Amniotic stem cell (primary cell): ENCODE measurements around the gene AUH.
A peak's percentile ranks its signal among the peaks of the same experiment; 100 is the strongest.
"Not testable (repeated sequence)": the region's sequence is repeated elsewhere in the genome, so short reads cannot be mapped to it uniquely, and the experiment has no call there.

Experiments used
- DNase-seq: peaks from one replicate; lab custom pipeline; 2025; lab: John Stamatoyannopoulos, UW

AUH gene

GRCh38 chr9:91208837-91209236, 152.9 kb downstream of the AUH start:
- no peak for DNase-seq

- DNase-seq = no peak
Observed at GRCh38 chr9:91208419-91208745, 153.3 kb downstream of the AUH start.

- no peak for DNase-seq
Observed at GRCh38 chr9:91207729-91208418, 153.8 kb downstream of the AUH start.

- DNase-seq = no peak
Observed at GRCh38 chr9:91207397-91207728, 154.4 kb downstream of the AUH start.

GRCh38 chr9:91206806-91207205, 154.9 kb downstream of the AUH start:
- DNase-seq = no peak

GRCh38 chr9:91202736-91203283, 158.9 kb downstream of the AUH start:
- DNase-seq = no peak

GRCh38 chr9:91200692-91201336, 160.9 kb downstream of the AUH start:
- no peak for DNase-seq

- DNase-seq = no peak
Observed at GRCh38 chr9:91199739-91200497, 161.8 kb downstream of the AUH start.

GRCh38 chr9:91198881-91199280, 162.8 kb downstream of the AUH start:
- not testable (repeated sequence) for DNase-seq

GRCh38 chr9:91198405-91198804, 163.3 kb downstream of the AUH start:
- no peak for DNase-seq

GRCh38 chr9:91197232-91198181, 164.2 kb downstream of the AUH start:
- peak; percentile 35 for DNase-seq

- DNase-seq = no peak
Observed at GRCh38 chr9:91196103-91196950, 165.4 kb downstream of the AUH start.

GRCh38 chr9:91195372-91196012, 166.2 kb downstream of the AUH start:
- no peak for DNase-seq

GRCh38 chr9:91193658-91194391, 167.9 kb downstream of the AUH start:
- DNase-seq = peak; percentile 86

GRCh38 chr9:91193087-91193657, 168.5 kb downstream of the AUH start:
- peak; percentile 95 for DNase-seq

GRCh38 chr9:91192381-91193086, 169.2 kb downstream of the AUH start:
- no peak for DNase-seq

GRCh38 chr9:91191411-91192380, 170.0 kb downstream of the AUH start:
- DNase-seq = no peak

- no peak for DNase-seq
Observed at GRCh38 chr9:91190062-91190461, 171.7 kb downstream of the AUH start.
